Nephron progenitor cell (in vitro differentiated cells): ENCODE data around the gene ALKBH1.

ENCODE experiments used
- DNase-seq: peaks from one replicate; pipeline ENCODE4 v3.0.0; 2021
- H3K27ac Mint-ChIP-seq: 2 replicates; pipeline ENCODE4 v1.8.0; 2021; ENCODE audit warnings: mild to moderate bottlenecking, moderate library complexity, mixed read lengths
- H3K27me3 Mint-ChIP-seq: 2 replicates; pipeline ENCODE4 v1.8.0; 2021; ENCODE audit warnings: mild to moderate bottlenecking, low read depth, mixed read lengths; ENCODE audit not compliant: poor library complexity
- H3K36me3 Mint-ChIP-seq: 2 replicates; pipeline ENCODE4 v1.8.0; 2021; ENCODE audit warnings: low read depth, mixed read lengths
- H3K4me1 Mint-ChIP-seq: 2 replicates; pipeline ENCODE4 v1.8.0; 2021; ENCODE audit warnings: mixed read lengths
- H3K4me3 Mint-ChIP-seq: 2 replicates; pipeline ENCODE4 v1.8.0; 2021; ENCODE audit warnings: mild to moderate bottlenecking, moderate library complexity, mixed read lengths
- H3K9me3 Mint-ChIP-seq: 2 replicates; pipeline ENCODE4 v1.8.0; 2021; ENCODE audit warnings: mild to moderate bottlenecking, moderate library complexity, mixed read lengths
- CTCF ChIP-seq: fragments of 200-600 bp; sonication (generic); IDR thresholded peaks from 2 replicates; pipeline ENCODE4 v1.5.0; 2021; ENCODE audit warnings: antibody characterized with exemption

ALKBH1 gene

GRCh38 chr14:77630111-77630510 is 77.7 kb downstream of the ALKBH1 start:
- no peak for TF ChIP-seq CTCF
- Mint-ChIP-seq H3K9me3 (peaks cover 73% of the 10 kb centered on the region), H3K27me3 (peaks cover 5% of the 10 kb centered on the region), H3K36me3 (no peaks in the 10 kb centered on the region), H3K4me1 (no peaks in the 10 kb centered on the region), H3K4me3 (no peak overlapping the region), H3K27ac (no peak overlapping the region)
- no peak for DNase-seq

- Mint-ChIP-seq H3K4me3 (no peak overlapping the region), H3K36me3 (no peaks in the 10 kb centered on the region), H3K9me3 (peaks cover 29% of the 10 kb centered on the region), H3K4me1 (no peaks in the 10 kb centered on the region), H3K27me3 (peaks cover 17% of the 10 kb centered on the region), H3K27ac (no peak overlapping the region)
- no peak for TF ChIP-seq CTCF
- no peak for DNase-seq
These were observed 82.5 kb downstream of the ALKBH1 start for GRCh38 chr14:77625360-77625759.

GRCh38 chr14:77623201-77623600 is 84.6 kb downstream of the ALKBH1 start:
- peaks cover 32% of the 10 kb centered on the region for H3K27me3 Mint-ChIP-seq
- no peaks in the 10 kb centered on the region for H3K36me3 Mint-ChIP-seq
- no peak for TF ChIP-seq CTCF
- no peak overlapping the region for H3K27ac Mint-ChIP-seq
- no peak overlapping the region for H3K4me3 Mint-ChIP-seq
- peaks cover 8% of the 10 kb centered on the region for H3K9me3 Mint-ChIP-seq
- DNase-seq = no peak
- H3K4me1 Mint-ChIP-seq = no peaks in the 10 kb centered on the region
